ENCODE data around the gene CELSR1. TPM values are rescaled to one million over a fixed set of nuclear protein-coding genes. Genes with fewer than 3 reads are reported as not detected.

CELSR1 gene
- total RNA-seq, 1 experiment from 2014 or later: 33.2 TPM

DNA sequence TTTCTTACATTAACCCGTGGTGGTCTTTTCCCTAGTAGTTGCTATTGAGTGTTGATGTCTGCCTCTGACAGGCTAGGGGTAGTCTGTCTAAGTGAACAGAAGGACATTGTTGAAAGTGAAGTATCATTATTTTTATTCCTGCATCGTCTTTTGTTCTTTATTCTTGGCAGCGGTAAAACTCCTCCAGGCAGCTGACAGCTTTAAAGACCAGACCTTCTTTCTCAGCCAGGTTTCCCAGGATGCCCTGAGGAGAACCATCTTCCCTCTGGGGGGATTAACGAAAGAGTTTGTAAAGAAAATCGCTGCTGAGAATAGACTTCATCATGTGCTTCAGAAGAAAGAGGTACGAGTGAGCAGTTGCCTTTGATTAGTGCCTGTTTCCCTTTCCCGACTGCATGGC, 187.3 kb downstream of the CELSR1 start:
- CTCF ChIA-PET: no interaction called here
- H3K4me1 ChIP-seq: no peaks in the 10 kb centered on the region
- TF ChIP-seq, protein P1, sequence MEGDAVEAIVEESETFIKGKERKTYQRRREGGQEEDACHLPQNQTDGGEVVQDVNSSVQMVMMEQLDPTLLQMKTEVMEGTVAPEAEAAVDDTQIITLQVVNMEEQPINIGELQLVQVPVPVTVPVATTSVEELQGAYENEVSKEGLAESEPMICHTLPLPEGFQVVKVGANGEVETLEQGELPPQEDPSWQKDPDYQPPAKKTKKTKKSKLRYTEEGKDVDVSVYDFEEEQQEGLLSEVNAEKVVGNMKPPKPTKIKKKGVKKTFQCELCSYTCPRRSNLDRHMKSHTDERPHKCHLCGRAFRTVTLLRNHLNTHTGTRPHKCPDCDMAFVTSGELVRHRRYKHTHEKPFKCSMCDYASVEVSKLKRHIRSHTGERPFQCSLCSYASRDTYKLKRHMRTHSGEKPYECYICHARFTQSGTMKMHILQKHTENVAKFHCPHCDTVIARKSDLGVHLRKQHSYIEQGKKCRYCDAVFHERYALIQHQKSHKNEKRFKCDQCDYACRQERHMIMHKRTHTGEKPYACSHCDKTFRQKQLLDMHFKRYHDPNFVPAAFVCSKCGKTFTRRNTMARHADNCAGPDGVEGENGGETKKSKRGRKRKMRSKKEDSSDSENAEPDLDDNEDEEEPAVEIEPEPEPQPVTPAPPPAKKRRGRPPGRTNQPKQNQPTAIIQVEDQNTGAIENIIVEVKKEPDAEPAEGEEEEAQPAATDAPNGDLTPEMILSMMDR (IDR thresholded peaks at IDR 0.05; ENCODE audit: insufficient read depth in 1 of 2, low read depth in 1 of 2, low read length in 1 of 2, severe bottlenecking in 1 of 2, unreplicated experiment in 1 of 2): no peak
- no peak overlapping the region for H3K4me3 ChIP-seq (ENCODE audit: low read depth, low read length)
- BruUV-seq (replicated peaks): no TSS peak
- no peaks in the 10 kb centered on the region for H3K27me3 ChIP-seq (replicated peaks; ENCODE audit: control insufficient read depth, insufficient read depth, low read length)
- H3K27me3 Mint-ChIP-seq (ENCODE audit: insufficient read depth, unreplicated experiment): no peaks in the 10 kb centered on the region
- POLR2A ChIA-PET: interaction anchor here (0.5 to 0.6 kb wide), 2 partner anchors 28 to 63 kb away, joined by 3 read pairs; no protein-coding TSS in a partner anchor
- DNase-seq: no peak
- peaks cover 6% of the 10 kb centered on the region for H3K36me3 ChIP-seq (ENCODE audit: control insufficient read depth, insufficient read depth, low read length)
- H3K4me1 Mint-ChIP-seq (ENCODE audit: low read depth, unreplicated experiment): no peaks in the 10 kb centered on the region
- no peak overlapping the region for H3K4me3 Mint-ChIP-seq (ENCODE audit: unreplicated experiment)
- intact Hi-C loops (cut with micrococcal nuclease; ENCODE audit: unreplicated experiment): no loop called here
- H3K9me3 ChIP-seq: no peaks in the 10 kb centered on the region
- no peak overlapping the region for H3K27ac Mint-ChIP-seq (ENCODE audit: unreplicated experiment)
- H3K9me3 Mint-ChIP-seq (ENCODE audit: unreplicated experiment): no peaks in the 10 kb centered on the region
- H3K36me3 Mint-ChIP-seq (ENCODE audit: insufficient read depth, unreplicated experiment): peaks cover 96% of the 10 kb centered on the region

DNA sequence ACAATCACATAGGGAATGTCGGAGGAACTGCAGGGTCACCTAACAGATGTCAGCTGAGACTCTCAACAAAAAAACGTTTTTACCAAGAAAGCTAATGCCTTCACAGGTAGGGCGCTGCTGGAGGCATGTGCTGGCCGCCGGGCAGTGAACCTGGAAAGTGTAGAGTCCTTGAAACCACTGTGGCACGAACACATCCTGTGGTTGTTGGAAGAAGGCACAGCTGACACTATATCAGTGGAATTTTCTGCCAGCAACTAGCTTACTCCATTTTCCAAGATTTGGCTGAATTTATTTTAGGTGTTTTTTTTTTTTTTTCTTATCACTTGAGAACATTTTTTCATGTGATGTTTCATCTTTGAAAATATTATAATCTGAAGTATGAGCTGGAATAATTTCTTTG, 187.7 kb downstream of the CELSR1 start:
- Mint-ChIP-seq H3K4me1 (ENCODE audit: low read depth, unreplicated experiment) (no peaks in the 10 kb centered on the region), H3K4me3 (ENCODE audit: unreplicated experiment) (no peak overlapping the region), H3K36me3 (ENCODE audit: insufficient read depth, unreplicated experiment) (peaks cover 95% of the 10 kb centered on the region), H3K27me3 (ENCODE audit: insufficient read depth, unreplicated experiment) (no peaks in the 10 kb centered on the region), H3K27ac (ENCODE audit: unreplicated experiment) (no peak overlapping the region), H3K9me3 (ENCODE audit: unreplicated experiment) (no peaks in the 10 kb centered on the region)
- H3K4me1 ChIP-seq: no peaks in the 10 kb centered on the region
- H3K27me3 ChIP-seq (replicated peaks; ENCODE audit: control insufficient read depth, insufficient read depth, low read length): no peaks in the 10 kb centered on the region
- TF ChIP-seq, protein P1 (IDR thresholded peaks at IDR 0.05; ENCODE audit: insufficient read depth in 1 of 2, low read depth in 1 of 2, low read length in 1 of 2, severe bottlenecking in 1 of 2, unreplicated experiment in 1 of 2): no peak
- no peak for DNase-seq
- intact Hi-C loops (cut with micrococcal nuclease; ENCODE audit: unreplicated experiment): no loop called here
- H3K36me3 ChIP-seq (ENCODE audit: control insufficient read depth, insufficient read depth, low read length): peaks cover 6% of the 10 kb centered on the region
- no TSS peak for BruUV-seq (replicated peaks)
- H3K4me3 ChIP-seq (ENCODE audit: low read depth, low read length): no peak overlapping the region
- POLR2A ChIA-PET: interaction anchor here (0.5 to 0.7 kb wide), 4 partner anchors 29 to 583 kb away, joined by 3 to 4 read pairs (median 3); no protein-coding TSS in a partner anchor
- H3K9me3 ChIP-seq: no peaks in the 10 kb centered on the region
- CTCF ChIA-PET: no interaction called here

DNA sequence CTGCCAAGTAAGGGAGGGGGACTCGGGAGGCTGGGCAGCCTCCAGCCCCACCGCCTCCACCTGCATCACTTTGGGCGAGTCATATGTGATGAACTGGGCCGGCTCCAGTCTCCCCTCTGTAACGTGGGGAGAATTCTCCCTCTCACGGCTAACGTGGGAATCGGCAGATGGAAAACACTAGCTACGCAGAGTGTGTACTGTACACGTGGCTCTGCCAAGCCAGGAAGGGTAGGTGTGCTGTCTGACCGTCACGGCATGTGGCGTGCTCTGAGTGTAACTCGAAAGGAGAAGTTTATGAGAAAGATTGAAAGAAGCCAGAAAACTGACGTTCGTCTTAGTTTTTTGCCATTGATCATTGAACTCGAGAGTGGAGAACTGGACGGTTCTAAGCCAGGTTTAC, 188.2 kb downstream of the CELSR1 start:
- DNase-seq: no peak
- intact Hi-C loops (cut with micrococcal nuclease; ENCODE audit: unreplicated experiment): no loop called here
- no peaks in the 10 kb centered on the region for H3K9me3 Mint-ChIP-seq (ENCODE audit: unreplicated experiment)
- POLR2A ChIA-PET: interaction anchor here (0.6 to 0.7 kb wide), 2 partner anchors 144 to 584 kb away, joined by 3 to 4 read pairs; no protein-coding TSS in a partner anchor
- peaks cover 95% of the 10 kb centered on the region for H3K36me3 Mint-ChIP-seq (ENCODE audit: insufficient read depth, unreplicated experiment)
- BruUV-seq (replicated peaks): no TSS peak
- CTCF ChIA-PET: no interaction called here
- H3K27me3 Mint-ChIP-seq (ENCODE audit: insufficient read depth, unreplicated experiment): no peaks in the 10 kb centered on the region
- Histone ChIP-seq H3K27me3 (replicated peaks; ENCODE audit: control insufficient read depth, insufficient read depth, low read length) (no peaks in the 10 kb centered on the region), H3K9me3 (no peaks in the 10 kb centered on the region), H3K4me3 (ENCODE audit: low read depth, low read length) (no peak overlapping the region), H3K4me1 (no peaks in the 10 kb centered on the region), H3K36me3 (ENCODE audit: control insufficient read depth, insufficient read depth, low read length) (peaks cover 6% of the 10 kb centered on the region)
- no peaks in the 10 kb centered on the region for H3K4me1 Mint-ChIP-seq (ENCODE audit: low read depth, unreplicated experiment)
- TF ChIP-seq, protein P1 (IDR thresholded peaks at IDR 0.05; ENCODE audit: insufficient read depth in 1 of 2, low read depth in 1 of 2, low read length in 1 of 2, severe bottlenecking in 1 of 2, unreplicated experiment in 1 of 2): no peak
- no peak overlapping the region for H3K27ac Mint-ChIP-seq (ENCODE audit: unreplicated experiment)
- H3K4me3 Mint-ChIP-seq (ENCODE audit: unreplicated experiment): no peak overlapping the region
